Osteoblast (primary cell): Measurements from ENCODE around the gene POU6F2. TPM values are rescaled to one million over a fixed set of nuclear protein-coding genes. Genes with fewer than 3 reads are reported as not detected.

Experiments
- DNase-seq: peaks from one replicate; pipeline ENCODE4 v3.0.0; 2011; ENCODE audit warnings: low spot score, mixed read lengths; ENCODE audit not compliant: insufficient read length; ENCODE audit errors: missing footprints
- H2AFZ ChIP-seq: 2 replicates; pipeline ENCODE4 v1.6.0; 2011; ENCODE audit warnings: mild to moderate bottlenecking, low read length
- H3K27ac ChIP-seq: 2 replicates; pipeline ENCODE4 v1.5.1; 2011; ENCODE audit warnings: mild to moderate bottlenecking, low read depth, low read length, moderate library complexity
- H3K27me3 ChIP-seq: 2 replicates; pipeline ENCODE4 v1.6.0; 2012; ENCODE audit warnings: mild to moderate bottlenecking, control low read depth, inconsistent platforms, low read length, moderate library complexity; ENCODE audit not compliant: insufficient read depth
- H3K36me3 ChIP-seq: 2 replicates; pipeline ENCODE4 v1.5.1; 2011; ENCODE audit warnings: mild to moderate bottlenecking, low read length, control low read depth, moderate library complexity; ENCODE audit not compliant: insufficient read depth
- H3K4me1 ChIP-seq: 2 replicates; pipeline ENCODE4 v1.5.1; 2011; ENCODE audit warnings: mild to moderate bottlenecking, low read length, control low read depth, moderate library complexity; ENCODE audit not compliant: insufficient read depth
- H3K4me2 ChIP-seq: 2 replicates; pipeline ENCODE4 v1.6.0; 2011; ENCODE audit warnings: mild to moderate bottlenecking, low read length; ENCODE audit not compliant: insufficient read depth
- H3K4me3 ChIP-seq: fragments of 200-600 bp; sonication (generic); 3 replicates; pipeline ENCODE4 v1.5.1; 2012; ENCODE audit warnings: mild to moderate bottlenecking, low read length, inconsistent platforms; ENCODE audit not compliant: insufficient read depth
- H3K79me2 ChIP-seq: 2 replicates; pipeline ENCODE4 v1.6.0; 2012; ENCODE audit warnings: mild to moderate bottlenecking, low read length, control low read depth, inconsistent platforms; ENCODE audit not compliant: insufficient read depth
- H3K9me3 ChIP-seq: 2 replicates; pipeline ENCODE4 v1.5.1; 2011; ENCODE audit warnings: low read depth, low read length, control low read depth
- H4K20me1 ChIP-seq: 2 replicates; pipeline ENCODE4 v1.6.0; 2012; ENCODE audit warnings: mild to moderate bottlenecking, low read length, control low read depth; ENCODE audit not compliant: insufficient read depth
- CTCF ChIP-seq: IDR thresholded peaks from 2 replicates; pipeline ENCODE4 v1.5.1; 2011; ENCODE audit warnings: mild to moderate bottlenecking, low read depth, low read length, moderate library complexity; ENCODE audit errors: extremely low read depth
- total RNA-seq: library from RNA; depleted of rRNA; stranded (reverse); fragments of >200 nt; gene quantifications from 2 replicates; pipeline ENCODE4 v1.2.3, GENCODE V29; 2012

POU6F2 gene
- total RNA-seq, 1 donor = not detected

GRCh38 chr7:39336442-39336841, 358.7 kb downstream of the POU6F2 start:
- H3K4me1 ChIP-seq = no peaks in the 10 kb centered on the region
- H3K9me3 ChIP-seq = no peaks in the 10 kb centered on the region
- H3K4me2 ChIP-seq = no peak overlapping the region
- H3K4me3 ChIP-seq = no peak overlapping the region
- H3K36me3 ChIP-seq = no peaks in the 10 kb centered on the region
- H3K27me3 ChIP-seq = no peaks in the 10 kb centered on the region
- H3K27ac ChIP-seq = no peak overlapping the region
- H2AFZ ChIP-seq = no peak overlapping the region
- H3K79me2 ChIP-seq = no peaks in the 10 kb centered on the region
- H4K20me1 ChIP-seq = no peaks in the 10 kb centered on the region
- DNase-seq = no peak
- no peak for TF ChIP-seq CTCF

- Histone ChIP-seq H3K27me3 (no peaks in the 10 kb centered on the region), H3K4me3 (no peak overlapping the region), H3K27ac (no peak overlapping the region), H4K20me1 (no peaks in the 10 kb centered on the region), H3K4me2 (no peak overlapping the region), H3K9me3 (no peaks in the 10 kb centered on the region), H3K4me1 (no peaks in the 10 kb centered on the region), H2AFZ (no peak overlapping the region), H3K79me2 (no peaks in the 10 kb centered on the region), H3K36me3 (no peaks in the 10 kb centered on the region)
- TF ChIP-seq CTCF = no peak
- DNase-seq = no peak
These were observed 361.0 kb downstream of the POU6F2 start for GRCh38 chr7:39338716-39339115.

GRCh38 chr7:39339591-39339990, 361.9 kb downstream of the POU6F2 start:
- H3K9me3 ChIP-seq = no peaks in the 10 kb centered on the region
- no peaks in the 10 kb centered on the region for H4K20me1 ChIP-seq
- H3K4me2 ChIP-seq = no peak overlapping the region
- TF ChIP-seq CTCF = no peak
- no peaks in the 10 kb centered on the region for H3K79me2 ChIP-seq
- no peaks in the 10 kb centered on the region for H3K4me1 ChIP-seq
- H3K36me3 ChIP-seq = no peaks in the 10 kb centered on the region
- peak; percentile 47 for DNase-seq
- H3K27me3 ChIP-seq = no peaks in the 10 kb centered on the region
- H3K27ac ChIP-seq = no peak overlapping the region
- no peak overlapping the region for H2AFZ ChIP-seq
- H3K4me3 ChIP-seq = no peak overlapping the region

- no peak for TF ChIP-seq CTCF
- H4K20me1 ChIP-seq = no peaks in the 10 kb centered on the region
- H3K27ac ChIP-seq = no peak overlapping the region
- no peak overlapping the region for H2AFZ ChIP-seq
- no peak for DNase-seq
- H3K36me3 ChIP-seq = no peaks in the 10 kb centered on the region
- H3K4me2 ChIP-seq = no peak overlapping the region
- no peaks in the 10 kb centered on the region for H3K4me1 ChIP-seq
- no peak overlapping the region for H3K4me3 ChIP-seq
- H3K9me3 ChIP-seq = no peaks in the 10 kb centered on the region
- no peaks in the 10 kb centered on the region for H3K27me3 ChIP-seq
- no peaks in the 10 kb centered on the region for H3K79me2 ChIP-seq
These were observed 363.4 kb downstream of the POU6F2 start for GRCh38 chr7:39341083-39341482.
